HG03025 (cell line): ENCODE measurements around the gene DIAPH2.

Source experiments
- ATAC-seq: cut with Tn5 transposase; IDR thresholded peaks from one replicate; pipeline ENCODE4 v1.9.1; 2021; ENCODE audit warnings: mild to moderate bottlenecking, moderate library complexity; ENCODE audit not compliant: unreplicated experiment, low FRiP score

DIAPH2 gene

DNA sequence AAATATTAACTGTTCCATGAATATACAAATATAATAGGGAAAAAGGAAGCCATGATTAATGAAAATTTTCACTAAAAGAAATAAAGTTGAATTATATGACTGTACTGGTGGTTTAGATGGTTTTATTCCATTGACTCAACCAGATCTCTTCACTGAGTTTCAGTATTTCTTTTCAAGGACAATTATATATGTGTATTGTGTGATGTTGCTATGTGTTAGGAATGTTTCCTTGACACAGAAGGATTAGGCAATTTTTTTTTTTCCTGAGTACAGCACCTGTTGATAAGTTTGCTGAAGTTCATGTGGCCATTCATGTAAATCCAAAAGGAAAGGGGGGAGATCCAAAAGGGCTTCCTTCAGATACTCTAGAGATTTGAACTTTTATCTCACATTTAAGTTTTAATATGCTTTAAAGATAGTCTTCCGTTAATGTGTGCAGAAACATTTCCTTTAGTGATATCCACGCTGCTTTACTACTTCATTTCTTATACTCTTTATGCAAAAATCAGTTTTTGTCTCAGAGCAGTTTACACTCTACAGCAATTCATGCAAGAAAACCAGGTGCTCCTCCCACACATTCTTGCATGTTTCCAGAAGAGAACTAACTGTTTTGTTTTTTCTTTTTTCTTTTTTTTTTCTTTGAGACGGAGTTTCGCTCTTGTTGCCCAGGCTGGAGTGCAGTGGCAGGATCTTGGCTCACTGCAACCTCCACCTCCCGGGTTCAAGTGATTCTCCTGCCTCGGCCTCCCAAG is 448.2 kb downstream of the DIAPH2 start:
- ATAC-seq: no peak

DNA sequence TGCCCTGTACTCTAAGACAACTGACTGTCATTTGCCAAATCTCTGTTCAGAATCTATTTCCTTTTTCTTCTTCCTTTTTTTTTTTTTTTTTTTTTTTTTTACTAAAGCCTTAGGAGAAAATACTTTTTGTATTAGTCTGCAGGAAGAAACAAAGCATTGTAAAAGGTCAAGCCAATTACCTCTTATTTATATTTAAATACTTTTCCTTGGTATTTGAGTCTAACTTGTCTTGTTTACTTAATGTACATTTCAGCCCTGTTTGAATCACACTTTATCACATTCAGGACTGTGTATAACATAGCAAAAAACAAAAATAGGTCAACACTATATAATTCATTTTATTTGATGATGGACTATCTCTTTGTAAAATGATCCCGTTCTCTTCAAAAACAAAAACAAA is 461.3 kb downstream of the DIAPH2 start:
- ATAC-seq: no peak

DNA sequence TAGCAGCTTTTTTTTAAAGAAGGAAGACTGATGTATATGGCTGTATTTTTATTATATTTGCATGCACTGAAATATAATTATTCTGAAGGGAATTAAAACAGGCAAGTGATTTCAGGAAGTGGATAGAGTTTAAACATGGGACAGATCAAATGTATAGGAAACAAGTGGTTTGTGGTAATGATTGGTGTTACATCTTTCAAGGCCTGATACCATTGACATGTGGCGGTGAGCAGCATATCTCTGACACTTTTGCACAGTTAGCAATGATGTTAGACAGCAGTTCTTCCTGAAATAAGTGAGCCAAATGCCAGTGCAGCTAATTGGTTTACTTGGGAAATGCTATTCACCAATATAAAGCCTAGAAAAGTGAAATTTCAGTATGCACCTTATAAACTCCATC is 471.2 kb downstream of the DIAPH2 start:
- ATAC-seq: no peak

DNA sequence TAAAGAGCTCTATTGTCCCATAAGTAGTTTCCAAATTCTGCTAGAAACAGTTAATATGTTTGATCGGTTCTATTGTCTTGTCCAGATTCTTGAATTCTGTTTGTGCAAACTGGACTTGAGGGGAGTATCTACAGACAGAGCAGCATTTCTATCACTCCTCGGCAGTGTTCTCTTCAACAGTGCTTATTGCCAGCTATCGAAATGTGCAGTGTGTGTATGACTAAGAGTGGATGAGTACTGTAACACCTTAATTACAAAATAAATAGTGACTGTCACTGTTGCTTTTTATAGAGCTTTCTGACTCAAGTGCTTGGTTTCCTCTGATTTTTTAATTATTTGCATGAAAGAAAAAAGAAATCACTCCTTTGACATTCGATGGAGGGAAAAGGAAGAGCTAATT is 473.6 kb downstream of the DIAPH2 start:
- no peak for ATAC-seq

DNA sequence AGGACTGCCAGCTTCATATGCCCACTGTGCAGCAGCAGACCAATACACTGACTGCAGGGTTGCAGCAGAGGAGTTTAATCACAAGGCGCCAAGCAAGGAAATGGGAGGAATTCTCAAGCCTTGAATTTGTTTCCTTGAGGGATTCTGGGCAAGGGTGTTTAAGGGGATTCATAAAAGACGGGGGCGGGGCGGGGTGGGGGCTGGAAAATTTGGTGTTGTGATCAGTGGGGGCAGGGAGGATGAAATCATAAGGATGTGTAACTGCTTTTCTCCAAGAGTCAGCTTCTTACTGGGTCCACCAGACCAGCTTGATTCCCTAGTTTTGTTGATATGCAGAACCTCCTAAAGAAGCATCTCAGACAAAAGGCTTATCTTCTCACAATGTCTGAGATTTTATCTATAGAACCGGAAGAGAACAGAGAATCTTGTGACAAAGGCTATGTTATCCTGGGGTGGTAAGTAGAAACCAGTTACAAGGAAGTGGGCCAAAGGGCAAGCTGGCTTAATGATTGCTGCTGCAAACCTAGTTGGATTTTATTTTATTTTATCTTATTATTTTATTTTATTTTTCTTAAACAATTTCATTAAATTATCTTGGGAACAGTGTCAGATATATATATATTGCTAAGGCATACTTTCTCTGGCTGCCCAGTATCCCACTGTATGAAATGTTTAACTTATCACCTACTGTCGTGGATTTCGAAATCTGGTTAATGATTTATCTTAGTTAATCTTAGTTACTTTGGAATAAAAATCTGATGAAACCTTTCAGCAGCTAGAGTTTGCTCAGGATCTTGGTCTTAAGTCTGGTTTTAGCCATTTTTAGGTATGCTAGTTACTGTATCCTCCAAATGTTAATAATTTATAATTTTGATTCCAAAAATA is 475.5 kb downstream of the DIAPH2 start:
- no peak for ATAC-seq

DNA sequence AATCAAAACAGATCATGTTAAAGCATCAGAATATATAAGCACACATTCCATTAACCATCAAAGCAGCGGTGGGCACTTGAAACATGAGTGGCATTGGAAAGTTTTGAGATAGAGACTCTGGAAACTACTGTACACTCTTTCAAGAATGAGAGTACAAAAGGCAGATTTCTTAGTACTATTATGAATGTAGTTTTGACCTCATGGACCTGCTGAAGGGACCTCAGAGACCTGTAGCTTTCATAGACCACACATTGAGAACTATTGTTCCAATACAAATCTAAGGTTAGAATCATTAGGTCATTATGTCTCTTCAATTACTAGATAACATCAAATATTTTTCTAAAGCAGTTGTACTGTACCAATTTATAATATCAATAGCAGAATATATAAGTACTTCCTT is 482.7 kb downstream of the DIAPH2 start:
- ATAC-seq: no peak

DNA sequence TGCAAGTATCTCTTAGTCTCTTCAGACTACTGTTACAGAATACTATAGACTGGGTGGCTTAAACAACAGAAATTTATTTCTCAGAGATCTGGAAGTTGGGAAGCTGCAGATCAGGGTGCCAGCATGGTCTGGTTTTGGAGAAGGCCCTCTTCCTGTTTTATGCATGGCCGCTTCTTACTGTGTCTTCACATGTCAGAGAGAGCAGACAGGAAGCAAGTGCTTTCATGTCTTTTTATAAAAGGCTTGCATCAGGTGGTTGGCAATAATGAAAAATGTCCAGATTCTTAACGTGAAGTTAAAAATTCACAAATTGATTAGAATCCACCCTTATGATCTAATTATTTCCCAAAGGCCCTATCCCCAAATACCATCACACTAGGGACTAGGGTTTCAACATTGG is 484.0 kb downstream of the DIAPH2 start:
- no peak for ATAC-seq

DNA sequence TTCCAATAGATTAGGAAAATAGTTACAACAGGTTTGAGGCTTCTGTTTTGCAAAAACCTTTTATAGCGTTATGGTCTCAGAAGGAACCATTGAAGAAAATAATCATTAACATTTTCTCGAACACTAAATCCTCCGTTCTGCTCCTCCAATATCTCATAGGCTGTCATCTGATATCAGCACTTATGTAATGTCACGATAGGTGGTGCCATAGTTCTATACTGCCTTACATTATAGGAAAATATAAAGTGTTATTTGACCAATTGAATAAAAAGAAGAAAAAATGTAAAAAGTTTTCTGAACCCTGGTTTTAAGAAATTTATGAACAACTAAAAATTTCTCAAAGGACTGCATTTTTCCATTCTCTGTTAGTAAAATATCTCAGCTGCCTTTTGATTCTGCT is 490.5 kb downstream of the DIAPH2 start:
- no peak for ATAC-seq

DNA sequence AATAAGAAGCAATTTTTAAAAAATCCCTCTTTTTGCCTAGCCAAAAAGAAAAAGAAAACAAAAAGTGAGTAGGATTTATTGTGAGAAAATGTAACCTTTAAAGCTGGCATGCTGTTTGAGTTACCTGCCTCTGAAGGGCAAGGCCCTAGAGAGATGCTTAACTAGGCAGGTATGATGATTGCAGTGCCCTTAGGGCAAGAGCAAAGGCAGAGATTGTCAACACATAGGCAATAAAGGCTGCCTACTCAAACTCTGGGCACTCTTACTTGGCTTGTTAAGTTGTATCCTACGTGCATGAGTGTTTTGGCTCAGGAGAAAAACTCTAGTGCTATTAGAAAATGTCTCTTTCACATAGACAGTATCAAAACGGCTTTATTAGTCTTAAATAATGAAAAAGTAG is 505.0 kb downstream of the DIAPH2 start:
- ATAC-seq: no peak

DNA sequence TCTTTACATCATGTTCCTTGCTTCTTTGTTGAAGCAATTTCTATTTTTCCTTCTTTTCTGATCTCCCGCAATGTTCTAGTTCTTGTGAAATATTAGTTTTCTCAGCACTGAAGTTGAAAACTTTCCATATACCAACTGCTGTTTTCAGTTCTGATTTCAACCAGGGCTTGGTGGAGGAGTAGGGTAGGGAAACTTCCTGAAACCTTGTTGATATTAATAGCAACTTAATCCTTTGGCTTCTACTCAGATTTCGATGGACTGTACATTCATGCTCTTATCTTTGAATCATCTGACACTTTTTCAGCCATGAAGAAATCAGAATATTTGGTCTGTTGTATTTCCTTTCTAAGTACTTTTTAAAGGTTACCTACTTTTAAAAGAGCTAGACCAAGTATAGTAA is 514.9 kb downstream of the DIAPH2 start:
- ATAC-seq: no peak

DNA sequence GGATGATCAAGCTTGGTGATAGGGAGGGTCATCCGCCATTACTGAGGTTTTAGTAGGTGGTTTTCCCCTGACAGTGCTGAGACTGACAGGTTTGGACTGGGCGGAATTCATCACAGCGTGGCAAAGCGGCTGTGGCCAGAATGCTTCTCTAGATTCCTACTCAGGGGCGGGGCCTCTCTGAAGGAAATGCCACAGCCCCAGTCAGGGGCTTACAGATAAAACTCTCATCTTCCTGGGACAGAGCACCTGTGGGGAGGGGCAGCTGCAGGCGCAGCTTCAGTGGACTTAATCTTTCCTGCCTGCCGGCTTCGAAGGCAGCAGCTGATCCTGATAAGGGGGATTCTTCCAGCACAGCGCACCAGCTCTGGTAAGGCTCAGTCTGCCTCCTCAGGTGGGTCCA is 515.8 kb downstream of the DIAPH2 start:
- ATAC-seq: no peak

DNA sequence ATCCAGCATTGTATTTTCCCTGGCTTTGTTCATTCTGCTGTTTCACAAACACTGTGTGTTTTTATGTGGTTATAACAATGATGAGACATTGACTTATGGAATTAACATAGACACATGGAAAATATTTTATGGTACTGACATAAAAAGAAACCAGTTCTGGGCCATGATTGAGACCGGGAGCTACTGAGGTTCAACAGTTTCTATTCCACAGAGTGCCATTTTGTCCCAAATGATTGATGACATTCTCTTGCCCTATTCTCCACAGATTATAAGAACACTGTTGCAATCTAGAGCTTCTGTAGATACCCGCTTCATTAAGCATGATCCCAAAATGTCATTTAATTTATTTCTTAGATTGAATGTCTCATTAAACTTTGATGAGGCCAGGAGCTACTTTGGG is 525.9 kb downstream of the DIAPH2 start:
- ATAC-seq: no peak

DNA sequence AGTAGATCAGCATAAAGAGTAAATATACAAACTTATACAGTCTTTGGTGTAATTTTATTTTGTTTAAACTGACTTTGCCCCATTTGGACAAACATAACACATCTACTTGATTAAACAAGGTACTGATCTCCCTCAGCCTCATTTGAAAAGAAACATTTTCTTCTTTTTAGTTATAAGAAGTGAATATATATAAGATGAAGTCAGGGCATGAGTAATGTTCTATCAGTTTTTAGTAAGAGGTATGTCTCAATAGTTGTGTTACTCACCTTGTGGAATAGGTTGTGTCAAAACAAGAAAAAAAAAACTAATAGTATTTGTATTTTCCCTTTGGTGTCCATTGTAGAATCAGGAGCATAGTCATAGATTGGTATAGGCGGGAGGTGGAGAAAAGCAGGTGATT is 526.4 kb downstream of the DIAPH2 start:
- ATAC-seq: no peak

DNA sequence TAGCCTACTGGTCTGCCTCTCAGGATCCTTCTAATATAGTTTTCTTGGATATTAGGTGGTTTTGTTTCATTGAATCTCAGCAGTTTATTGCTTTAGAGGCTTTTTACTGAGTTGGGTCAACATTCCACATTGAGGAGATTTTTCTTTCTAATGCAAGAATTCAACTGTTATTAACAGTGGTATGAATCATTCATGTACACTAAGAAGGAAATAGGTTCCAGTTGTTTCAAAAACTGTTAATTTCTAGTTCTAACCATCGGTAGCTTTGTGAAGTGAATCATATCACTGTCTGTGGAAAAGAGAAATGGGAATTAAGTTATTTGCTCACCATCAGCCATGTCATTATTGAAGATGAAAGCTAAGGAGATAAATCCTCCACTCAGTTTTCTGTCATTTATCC is 530.5 kb downstream of the DIAPH2 start:
- ATAC-seq: no peak

DNA sequence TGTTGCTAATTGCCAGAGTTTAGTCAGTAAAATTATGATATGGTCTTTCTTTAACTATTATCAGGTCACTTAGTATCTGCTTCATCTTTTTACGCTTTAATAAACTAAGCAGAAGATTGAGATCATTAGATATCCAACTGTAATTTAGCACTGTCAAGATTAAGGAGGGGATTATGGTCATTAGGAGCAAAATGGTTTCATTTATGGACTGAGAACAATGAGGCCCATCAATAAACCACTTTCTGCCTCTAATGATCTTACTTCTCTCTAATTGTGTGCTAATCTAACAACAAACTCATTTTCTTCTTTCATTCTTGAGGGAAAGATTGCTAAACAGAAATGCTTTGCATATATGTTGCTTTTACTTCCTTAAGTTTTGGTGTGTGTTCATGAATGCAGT is 539.5 kb downstream of the DIAPH2 start:
- ATAC-seq: no peak

DNA sequence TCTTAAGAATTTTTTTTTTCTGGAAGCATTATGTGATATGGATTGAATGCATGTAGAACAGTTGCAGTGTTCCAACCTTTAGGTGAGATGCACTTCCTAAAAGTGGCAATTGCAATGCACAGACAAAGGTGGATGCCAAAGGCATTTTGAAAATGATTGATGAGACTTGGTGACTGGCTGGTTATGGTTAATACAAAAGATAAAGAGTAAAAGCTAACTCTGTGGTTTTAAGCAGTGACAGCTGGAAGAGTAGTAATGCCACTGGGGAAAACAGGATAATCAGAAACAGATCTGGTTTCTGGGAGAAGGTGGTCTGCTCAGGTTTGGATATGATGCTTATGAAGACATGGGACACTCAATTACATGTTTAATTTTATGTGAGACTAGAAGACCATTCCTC is 544.7 kb downstream of the DIAPH2 start:
- no peak for ATAC-seq

DNA sequence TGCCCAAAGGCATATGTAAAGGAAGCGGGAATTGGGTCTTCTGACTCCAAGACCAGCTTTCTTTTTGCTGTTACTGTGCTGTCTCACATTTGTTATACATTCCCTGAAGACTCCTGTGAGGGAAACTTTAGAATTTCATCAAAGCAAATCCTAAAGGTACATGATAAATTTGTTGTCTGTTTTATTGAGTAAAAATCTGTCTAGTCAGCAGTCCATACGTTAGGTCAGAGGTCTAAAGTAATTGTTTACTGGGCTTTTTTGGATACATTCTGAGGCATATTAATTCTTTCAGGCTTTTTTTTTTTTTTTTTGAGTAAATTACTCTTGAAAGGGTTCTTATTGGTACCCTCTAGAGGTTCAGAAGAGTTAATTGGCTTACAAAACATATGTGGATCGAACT is 546.3 kb downstream of the DIAPH2 start:
- ATAC-seq: no peak

DNA sequence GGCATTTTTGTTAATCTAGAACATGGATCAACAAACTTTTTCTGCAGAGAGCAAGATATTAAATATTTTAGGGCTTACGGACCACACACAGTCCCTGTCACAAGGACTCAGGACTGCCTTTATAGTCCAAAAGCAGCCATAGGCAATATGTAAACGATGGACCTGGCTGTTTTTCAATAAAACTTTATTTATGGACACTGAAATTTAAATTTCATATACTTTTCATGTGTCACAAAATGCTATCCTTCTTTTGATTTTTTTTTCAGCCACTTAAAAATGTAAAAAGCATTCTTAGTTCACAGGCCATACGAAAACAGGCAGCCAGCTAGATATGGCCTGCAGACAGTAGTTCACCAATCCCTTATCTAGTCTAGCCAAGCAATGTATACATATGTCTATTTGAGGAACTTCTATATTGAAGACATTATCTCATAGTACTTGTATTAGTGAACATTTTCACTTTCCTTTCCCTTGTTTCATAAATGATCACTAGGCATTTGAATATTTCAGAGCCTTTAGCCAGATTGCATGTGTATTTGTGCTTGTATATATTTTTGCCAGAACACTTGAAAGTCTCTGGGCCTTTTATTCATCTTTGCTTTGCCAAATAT is 549.9 kb downstream of the DIAPH2 start:
- ATAC-seq: peak; percentile 100

DNA sequence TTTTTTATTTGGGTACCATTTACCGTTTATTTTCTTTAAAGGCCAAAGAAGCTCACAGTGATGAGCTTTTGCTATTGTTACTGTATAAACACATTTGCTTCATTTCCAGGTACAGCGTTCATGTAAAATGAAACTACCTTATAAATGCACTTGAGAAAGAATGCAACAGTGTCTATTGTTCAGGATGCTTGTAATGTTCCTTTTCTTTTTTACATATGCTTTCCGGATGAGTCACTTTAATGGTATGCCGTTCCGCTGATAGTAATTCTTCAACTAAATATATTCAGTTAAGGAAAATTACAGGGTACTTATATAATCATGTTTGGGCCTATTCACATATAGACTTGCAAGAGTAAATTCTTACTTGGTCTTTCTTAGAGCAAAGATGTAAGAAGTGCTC is 554.0 kb downstream of the DIAPH2 start:
- no peak for ATAC-seq

DNA sequence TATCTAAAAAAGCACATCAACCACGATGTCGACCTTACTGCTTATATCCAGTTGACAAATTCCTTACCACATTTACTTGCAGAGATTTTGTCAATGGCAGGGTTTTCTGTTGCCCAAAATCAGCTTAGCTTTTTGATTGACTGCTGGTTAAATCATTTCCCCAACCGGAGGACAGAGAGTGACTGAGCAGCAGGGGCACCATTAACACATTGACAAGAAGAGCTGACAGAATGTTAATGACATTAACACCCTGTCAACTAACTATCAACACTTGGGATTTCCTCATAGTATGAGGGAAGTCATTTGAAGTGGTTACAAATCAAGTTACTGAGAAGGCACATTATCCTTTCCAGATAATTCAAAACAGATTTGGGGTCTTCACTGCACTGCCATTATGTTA is 567.5 kb downstream of the DIAPH2 start:
- ATAC-seq: no peak

DNA sequence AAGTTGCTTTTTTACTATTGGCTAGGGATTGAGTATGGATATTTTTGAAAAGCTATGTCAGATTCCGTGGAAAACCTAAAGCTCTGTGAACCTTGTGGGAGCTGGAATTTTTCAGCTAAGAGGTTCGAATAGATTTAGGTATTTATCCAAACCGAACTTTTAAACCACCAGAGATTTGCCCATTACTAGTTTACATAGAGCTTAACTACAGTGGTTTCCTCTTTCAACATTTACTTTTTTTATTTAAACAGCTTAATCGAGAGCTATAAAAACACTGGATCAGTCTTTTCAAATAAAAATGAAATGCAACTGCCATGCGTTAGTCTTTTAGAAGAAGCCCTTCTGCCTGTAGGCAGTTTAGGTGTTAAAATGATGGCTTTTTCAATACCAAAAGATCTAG is 576.0 kb downstream of the DIAPH2 start:
- no peak for ATAC-seq
